Astrocyte (in vitro differentiated cells and primary cell): ENCODE results near the gene BRS3. TPM values are rescaled to one million over a fixed set of nuclear protein-coding genes. Genes with fewer than 3 reads are reported as not detected.

Experiments used
- DNase-seq: peaks from one replicate; pipeline ENCODE4 v3.0.0-alpha.2; 2010; ENCODE audit warnings: low read depth
- FAIRE-seq: peaks from 2 replicates; lab custom pipeline; 2011; peaks lifted over from hg19 to GRCh38; lab: Jason Lieb, UNC
- H2AFZ ChIP-seq: 2 replicates; pipeline ENCODE4 v1.6.0; 2012; ENCODE audit warnings: low read depth, low read length, inconsistent platforms
- H3K27ac ChIP-seq: 2 replicates; pipeline ENCODE4 v1.5.1; 2011; ENCODE audit warnings: low read depth, low read length, inconsistent platforms
- H3K27me3 ChIP-seq: 2 replicates; pipeline ENCODE4 v1.6.0; 2011; ENCODE audit warnings: low read length, inconsistent platforms; ENCODE audit not compliant: insufficient read depth
- H3K36me3 ChIP-seq: 2 replicates; pipeline ENCODE4 v1.5.1; 2011; ENCODE audit warnings: low read length, inconsistent platforms; ENCODE audit not compliant: insufficient read depth
- H3K4me1 ChIP-seq: 2 replicates; pipeline ENCODE4 v1.5.1; 2011; ENCODE audit warnings: low read length, inconsistent platforms; ENCODE audit not compliant: insufficient read depth
- H3K4me2 ChIP-seq: 2 replicates; pipeline ENCODE4 v1.6.0; 2012; ENCODE audit warnings: low read length, inconsistent platforms
- H3K4me3 ChIP-seq: 2 replicates; pipeline ENCODE4 v1.5.1; 2011; ENCODE audit warnings: low read depth, mild to moderate bottlenecking, low read length, inconsistent platforms; ENCODE audit not compliant: insufficient read depth
- H3K79me2 ChIP-seq: 2 replicates; pipeline ENCODE4 v1.6.0; 2012; ENCODE audit warnings: mild to moderate bottlenecking, low read length, inconsistent platforms; ENCODE audit not compliant: insufficient read depth
- H3K9ac ChIP-seq: 2 replicates; pipeline ENCODE4 v1.6.0; 2012; ENCODE audit warnings: mild to moderate bottlenecking, low read length, inconsistent platforms
- H3K9me3 ChIP-seq: 2 replicates; pipeline ENCODE4 v1.5.1; 2012; ENCODE audit warnings: low read depth, mild to moderate bottlenecking, low read length, inconsistent platforms; ENCODE audit not compliant: insufficient read depth
- H4K20me1 ChIP-seq: 2 replicates; pipeline ENCODE4 v1.6.0; 2012; ENCODE audit warnings: low read length, inconsistent platforms; ENCODE audit not compliant: insufficient read depth
- H3K27ac Mint-ChIP-seq: one replicate; pipeline ENCODE4 v1.8.0; 2021; ENCODE audit warnings: mild to moderate bottlenecking, mixed read lengths; ENCODE audit not compliant: unreplicated experiment
- H3K27me3 Mint-ChIP-seq: one replicate; pipeline ENCODE4 v1.8.0; 2021; ENCODE audit warnings: low read depth, mixed read lengths; ENCODE audit not compliant: unreplicated experiment
- H3K36me3 Mint-ChIP-seq: one replicate; pipeline ENCODE4 v1.8.0; 2021; ENCODE audit warnings: low read depth, mixed read lengths; ENCODE audit not compliant: unreplicated experiment
- H3K4me1 Mint-ChIP-seq: one replicate; pipeline ENCODE4 v1.8.0; 2021; ENCODE audit warnings: low read depth, mixed read lengths; ENCODE audit not compliant: unreplicated experiment
- H3K4me3 Mint-ChIP-seq: one replicate; pipeline ENCODE4 v1.8.0; 2021; ENCODE audit warnings: mild to moderate bottlenecking, moderate library complexity, mixed read lengths; ENCODE audit not compliant: unreplicated experiment
- H3K9me3 Mint-ChIP-seq: one replicate; pipeline ENCODE4 v1.8.0; 2021; ENCODE audit warnings: mild to moderate bottlenecking, mixed read lengths; ENCODE audit not compliant: unreplicated experiment
- EZH2 ChIP-seq: IDR thresholded peaks from 2 replicates; pipeline ENCODE4 v1.6.1; 2012; ENCODE audit warnings: mild to moderate bottlenecking, low read length, inconsistent platforms; ENCODE audit not compliant: insufficient read depth
- total RNA-seq: library from RNA; stranded (reverse); gene quantifications from 2 replicates; pipeline ENCODE4 v1.2.1, GENCODE V29; 2021
- TF ChIP-seq, protein P1 (sequence below): IDR thresholded peaks from 2 replicates; pipeline ENCODE4 v1.5.1; 2011; ENCODE audit warnings: low read depth, mild to moderate bottlenecking, inconsistent platforms, low read length, moderate library complexity; ENCODE audit not compliant: insufficient read depth

Gene BRS3
- total RNA-seq, 1 donor from 2014 or later: not detected

DNA sequence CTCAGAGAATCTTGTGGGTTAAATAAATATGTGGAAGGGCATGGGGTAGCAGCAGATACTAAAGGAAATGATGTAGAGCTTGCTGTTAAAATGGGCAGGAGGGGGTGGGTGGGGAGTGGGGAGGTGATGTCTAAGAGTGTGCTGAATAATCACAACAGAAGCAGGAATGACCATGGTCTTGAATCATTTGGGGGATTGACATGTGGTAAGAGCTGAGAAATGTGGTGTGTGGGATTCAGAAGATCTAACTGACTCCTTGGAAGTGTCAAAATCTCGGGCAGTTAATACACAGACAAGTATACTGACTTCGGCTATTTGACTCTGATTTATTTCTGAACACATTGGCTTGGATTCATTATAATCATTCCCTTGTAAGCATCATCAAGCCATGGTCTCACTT is 51.1 kb downstream of the BRS3 start:
- Histone ChIP-seq H3K27ac (no peak overlapping the region), H3K9me3 (no peaks in the 10 kb centered on the region), H2AFZ (no peak overlapping the region), H3K36me3 (no peaks in the 10 kb centered on the region), H3K27me3 (no peaks in the 10 kb centered on the region), H3K4me1 (no peaks in the 10 kb centered on the region), H3K4me2 (no peak overlapping the region), H3K9ac (no peak overlapping the region), H3K4me3 (no peak overlapping the region), H4K20me1 (no peaks in the 10 kb centered on the region), H3K79me2 (no peaks in the 10 kb centered on the region)
- TF ChIP-seq, protein P1, sequence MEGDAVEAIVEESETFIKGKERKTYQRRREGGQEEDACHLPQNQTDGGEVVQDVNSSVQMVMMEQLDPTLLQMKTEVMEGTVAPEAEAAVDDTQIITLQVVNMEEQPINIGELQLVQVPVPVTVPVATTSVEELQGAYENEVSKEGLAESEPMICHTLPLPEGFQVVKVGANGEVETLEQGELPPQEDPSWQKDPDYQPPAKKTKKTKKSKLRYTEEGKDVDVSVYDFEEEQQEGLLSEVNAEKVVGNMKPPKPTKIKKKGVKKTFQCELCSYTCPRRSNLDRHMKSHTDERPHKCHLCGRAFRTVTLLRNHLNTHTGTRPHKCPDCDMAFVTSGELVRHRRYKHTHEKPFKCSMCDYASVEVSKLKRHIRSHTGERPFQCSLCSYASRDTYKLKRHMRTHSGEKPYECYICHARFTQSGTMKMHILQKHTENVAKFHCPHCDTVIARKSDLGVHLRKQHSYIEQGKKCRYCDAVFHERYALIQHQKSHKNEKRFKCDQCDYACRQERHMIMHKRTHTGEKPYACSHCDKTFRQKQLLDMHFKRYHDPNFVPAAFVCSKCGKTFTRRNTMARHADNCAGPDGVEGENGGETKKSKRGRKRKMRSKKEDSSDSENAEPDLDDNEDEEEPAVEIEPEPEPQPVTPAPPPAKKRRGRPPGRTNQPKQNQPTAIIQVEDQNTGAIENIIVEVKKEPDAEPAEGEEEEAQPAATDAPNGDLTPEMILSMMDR: no peak
- no peak for TF ChIP-seq EZH2
- DNase-seq: no peak
- Mint-ChIP-seq H3K9me3 (no peaks in the 10 kb centered on the region), H3K4me1 (peaks cover 14% of the 10 kb centered on the region), H3K4me3 (no peak overlapping the region), H3K27me3 (peaks cover 2% of the 10 kb centered on the region), H3K36me3 (no peaks in the 10 kb centered on the region), H3K27ac (no peak overlapping the region)
- peak; percentile 68 for FAIRE-seq

DNA sequence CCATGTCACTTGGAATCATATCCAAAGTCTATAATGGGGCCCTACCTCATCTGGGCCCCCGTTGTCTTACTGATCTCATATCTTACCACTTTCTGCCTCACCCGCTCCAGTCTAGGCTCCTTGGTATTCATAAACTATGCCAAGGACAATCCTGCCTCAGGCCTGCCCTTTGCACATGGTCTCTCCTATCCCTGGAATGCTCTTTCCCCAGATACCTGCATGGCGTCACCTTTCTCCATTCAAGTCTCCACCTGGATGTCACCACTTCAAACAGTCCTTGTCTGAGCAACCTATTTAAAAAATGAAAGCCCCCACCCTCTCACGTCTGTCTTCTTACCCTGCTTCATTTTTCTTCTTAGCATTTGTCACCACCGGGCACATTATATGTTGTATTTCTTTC is 52.5 kb downstream of the BRS3 start:
- Mint-ChIP-seq H3K27me3 (peaks cover 2% of the 10 kb centered on the region), H3K9me3 (no peaks in the 10 kb centered on the region), H3K36me3 (no peaks in the 10 kb centered on the region), H3K4me3 (no peak overlapping the region), H3K27ac (no peak overlapping the region), H3K4me1 (peaks cover 14% of the 10 kb centered on the region)
- DNase-seq (no peak), FAIRE-seq (no peak)
- Histone ChIP-seq H3K27me3 (no peaks in the 10 kb centered on the region), H3K27ac (no peak overlapping the region), H4K20me1 (no peaks in the 10 kb centered on the region), H3K4me3 (no peak overlapping the region), H3K36me3 (no peaks in the 10 kb centered on the region), H3K4me1 (no peaks in the 10 kb centered on the region), H3K4me2 (no peak overlapping the region), H3K9me3 (no peaks in the 10 kb centered on the region), H2AFZ (no peak overlapping the region), H3K9ac (no peak overlapping the region), H3K79me2 (no peaks in the 10 kb centered on the region)
- TF ChIP-seq EZH2: no peak
- TF ChIP-seq, protein P1: no peak

DNA sequence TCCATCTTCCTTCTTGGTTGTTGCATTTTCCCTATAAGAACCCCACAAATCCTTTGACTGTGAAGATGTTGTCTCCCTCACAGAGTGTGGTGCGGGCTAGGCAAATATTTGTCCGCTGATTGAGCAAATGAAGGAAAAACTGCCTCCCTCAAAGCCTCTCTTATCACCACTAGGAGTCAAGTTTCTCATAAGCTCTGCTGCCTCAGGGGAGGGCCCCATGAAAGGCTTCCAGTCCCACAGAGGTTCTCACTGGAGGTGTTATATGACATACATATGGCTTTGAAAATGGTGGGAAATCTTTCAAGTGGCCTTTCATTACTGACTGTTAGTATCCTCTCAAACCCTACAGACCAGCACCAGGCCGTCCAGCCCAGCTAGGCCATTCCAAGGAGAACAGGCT is 53.5 kb downstream of the BRS3 start:
- no peak for FAIRE-seq
- Histone ChIP-seq H3K27me3 (no peaks in the 10 kb centered on the region), H3K4me1 (no peaks in the 10 kb centered on the region), H3K27ac (no peak overlapping the region), H3K79me2 (no peaks in the 10 kb centered on the region), H3K4me2 (no peak overlapping the region), H3K9ac (no peak overlapping the region), H3K9me3 (no peaks in the 10 kb centered on the region), H3K4me3 (no peak overlapping the region), H3K36me3 (no peaks in the 10 kb centered on the region), H2AFZ (no peak overlapping the region), H4K20me1 (no peaks in the 10 kb centered on the region)
- peaks cover 14% of the 10 kb centered on the region for H3K4me1 Mint-ChIP-seq
- H3K4me3 Mint-ChIP-seq: no peak overlapping the region
- no peak overlapping the region for H3K27ac Mint-ChIP-seq
- H3K27me3 Mint-ChIP-seq: peaks cover 2% of the 10 kb centered on the region
- H3K36me3 Mint-ChIP-seq: no peaks in the 10 kb centered on the region
- H3K9me3 Mint-ChIP-seq: no peaks in the 10 kb centered on the region
- no peak for DNase-seq
- no peak for TF ChIP-seq EZH2
- TF ChIP-seq, protein P1: no peak
